NCI-H1930 (cell line): ENCODE results near the gene PTER.

ENCODE experiments used
- DNase-seq, 2 experiments: peaks; one replicate each; lab custom pipeline; 2025; lab: John Stamatoyannopoulos, UW

Gene PTER

DNA sequence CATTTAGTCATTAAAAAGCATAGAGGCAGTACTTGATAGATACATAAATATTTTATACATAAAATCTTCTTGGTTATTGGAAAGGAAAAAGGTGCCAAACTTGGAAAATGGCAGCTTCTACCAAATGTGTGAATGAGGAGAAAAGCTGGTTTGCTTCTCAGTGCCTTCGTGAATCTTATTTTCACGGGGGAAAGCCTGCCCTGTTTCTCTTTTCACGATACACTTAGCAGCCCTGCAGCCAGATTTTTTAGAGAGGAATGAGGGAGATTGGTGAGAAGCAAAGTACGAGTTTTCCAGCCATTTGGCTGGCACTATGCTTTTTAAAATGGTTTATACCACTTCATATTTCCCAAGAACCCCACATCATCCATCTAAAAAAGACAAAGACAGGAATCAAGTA is 107.8 kb downstream of the PTER start:
- DNase-seq, result no peak

DNA sequence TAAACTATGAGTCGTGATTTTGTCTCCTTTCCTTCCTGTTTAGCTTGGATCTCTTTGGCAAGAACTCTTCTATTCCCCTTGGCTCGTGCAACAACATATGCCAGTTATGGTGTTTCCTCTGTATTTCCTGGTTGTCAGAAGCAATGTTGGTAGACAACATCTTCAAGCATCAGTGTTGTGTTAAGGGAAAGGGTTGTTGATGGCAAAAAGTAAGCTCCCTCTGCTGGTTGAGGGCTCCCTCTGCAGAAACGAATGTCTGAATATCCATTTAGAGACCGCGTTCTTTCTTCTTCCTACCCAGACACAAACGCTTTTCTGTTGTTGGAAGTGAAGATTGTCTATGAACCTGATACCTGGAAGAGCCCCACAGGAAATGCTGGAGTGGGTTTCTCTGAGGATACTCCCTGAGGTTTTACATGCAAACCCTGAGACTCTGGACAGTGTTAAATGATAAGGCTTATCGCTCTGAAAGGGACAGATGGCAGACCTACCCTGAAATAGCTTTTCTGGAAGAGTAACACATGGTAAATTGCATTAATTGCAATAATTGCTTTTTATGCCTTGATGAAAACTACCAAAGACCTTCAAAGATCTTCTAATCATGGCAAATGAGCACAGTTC is 108.4 kb downstream of the PTER start:
- no peak for DNase-seq

DNA sequence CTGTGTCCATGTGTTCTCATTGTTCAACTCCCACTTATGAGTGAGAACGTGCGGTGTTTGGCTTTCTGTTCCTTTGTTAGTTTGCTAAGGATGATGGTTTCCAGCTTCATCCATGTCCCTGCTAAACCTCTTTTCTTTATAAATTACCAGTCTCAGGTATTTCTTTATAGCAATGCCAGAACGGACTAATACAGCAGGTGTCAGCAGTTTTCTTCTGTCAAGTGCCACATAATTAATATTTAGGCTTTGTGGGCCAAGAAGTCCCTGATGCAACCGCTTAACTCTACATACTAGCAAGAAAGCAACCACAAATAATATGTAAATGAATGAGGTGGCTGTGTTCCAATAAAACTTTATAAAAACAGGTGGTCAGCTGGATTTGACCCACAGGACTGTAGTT is 111.2 kb downstream of the PTER start:
- no peak for DNase-seq

DNA sequence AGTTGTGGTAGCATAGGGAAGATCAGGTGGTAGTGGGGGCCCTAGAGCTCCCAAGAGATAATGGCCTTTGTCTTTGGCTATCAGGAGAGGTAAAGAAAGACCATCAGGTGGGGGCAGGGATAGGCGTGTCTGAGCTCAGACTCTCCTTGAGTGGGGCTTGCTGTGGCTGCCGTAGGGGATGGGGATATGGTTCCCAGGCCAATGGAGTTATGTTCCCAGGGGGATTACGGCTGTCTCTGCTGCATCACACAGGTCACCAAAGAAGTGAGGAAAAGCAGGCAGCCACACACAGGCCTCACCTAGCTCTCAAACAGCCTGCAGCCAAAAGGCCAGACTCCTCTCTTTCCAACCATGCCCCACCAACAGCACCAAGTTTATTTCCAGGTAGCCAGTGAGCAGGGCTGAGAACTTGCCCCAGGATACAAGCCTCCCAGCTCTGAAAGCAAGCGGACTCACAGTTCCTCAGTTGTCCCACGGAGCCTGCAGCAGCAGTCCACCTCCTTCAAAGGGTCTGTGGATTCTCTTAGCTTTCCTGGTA is 122.5 kb downstream of the PTER start:
- no peak for DNase-seq

DNA sequence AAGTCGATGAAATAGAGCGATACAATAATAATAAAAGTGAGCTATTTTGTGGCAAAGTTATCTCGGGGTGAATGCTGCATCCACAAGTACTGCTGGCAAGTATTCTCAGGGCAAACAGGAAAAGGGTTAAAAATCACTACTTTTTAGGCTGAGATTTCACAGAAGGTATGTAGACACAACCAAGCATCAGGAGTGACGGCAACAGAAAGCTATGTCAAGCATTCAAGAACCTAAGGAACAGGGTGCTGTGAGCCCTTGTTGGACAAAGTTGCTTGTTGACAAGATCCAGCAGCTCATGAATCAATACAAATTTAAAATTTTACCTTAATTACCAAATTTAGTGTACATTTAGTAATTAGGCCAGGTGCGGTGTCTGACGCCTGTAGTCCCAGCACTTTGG is 126.1 kb downstream of the PTER start:
- DNase-seq, result no peak
